ENCODE measurements around the gene PRSS27. TPM values are rescaled to one million over a fixed set of nuclear protein-coding genes. Genes with fewer than 3 reads are reported as not detected.

Gene PRSS27
- total and polyA plus RNA-seq, 2 donors (not counting 3 experiments of a cell fraction or from before 2014, with no cell fraction given) = 0.33 to 0.53 TPM

- BruUV-seq (replicated peaks) = no TSS peak
- Histone ChIP-seq H4K20me1 (replicated peaks; ENCODE audit: control insufficient read depth, extremely low read depth, insufficient read depth, low read length) (no peaks in the 10 kb centered on the region), H3K4me2 (ENCODE audit: insufficient read depth, low read length) (no peak overlapping the region), H3K9ac (replicated peaks; ENCODE audit: extremely low read depth, insufficient read depth, low read length) (no peak overlapping the region), H3K4me1 (ENCODE audit: control insufficient read depth, extremely low read depth, insufficient read depth, low read length) (no peaks in the 10 kb centered on the region), H3K79me2 (ENCODE audit: control insufficient read depth, insufficient read depth, low read length) (no peaks in the 10 kb centered on the region), H3K27me3 (ENCODE audit: control insufficient read depth in 2 of 2, insufficient read depth in 2 of 2, low read length in 2 of 2) (no peaks in the 10 kb centered on the region), H3K4me3 (replicated peaks in 1 of 3; ENCODE audit: insufficient read depth in 1 of 3, low read depth in 1 of 3, low read length in 3 of 3) (no peak overlapping the region), H3K27ac (ENCODE audit: insufficient read depth, low read depth, low read length) (no peak overlapping the region), H3K36me3 (ENCODE audit: control insufficient read depth in 2 of 2, extremely low read depth in 1 of 2, insufficient read depth in 2 of 2, low read length in 2 of 2) (no peaks in the 10 kb centered on the region), H3K9me3 (replicated peaks; ENCODE audit: control insufficient read depth, insufficient read depth, low read length) (no peaks in the 10 kb centered on the region), H3K9me1 (replicated peaks; ENCODE audit: control insufficient read depth, extremely low read depth, insufficient read depth, low read length) (no peaks in the 10 kb centered on the region), H2AFZ (ENCODE audit: low read depth, low read length) (no peak overlapping the region)
- dilution Hi-C loops (cut with MboI; ENCODE audit: extremely low pct_ligation_motif_present, low sequenced_read_pairs) = no loop called here
- DNase-seq (ENCODE audit: low read depth, low spot score) = no peak
- intact Hi-C loops (cut with micrococcal nuclease) = no loop called here
- FAIRE-seq = no peak
- TF ChIP-seq POLR2AphosphoS5 (IDR thresholded peaks at IDR 0.05; ENCODE audit: insufficient read depth, low read depth, low read length) (no peak), CTCF (IDR thresholded peaks at IDR 0.05; ENCODE audit: extremely low read depth in 1 of 2, insufficient read depth in 1 of 2, low read depth in 1 of 2, low read length in 2 of 2) (no peak)
- POLR2A ChIA-PET = interaction anchor here (0.5 kb wide), 1 partner anchor 548 kb away, joined by 5 read pairs; no protein-coding TSS in a partner anchor
- CTCF ChIA-PET = interaction anchor here (1.0 kb wide), 2 partner anchors 8 to 18 kb away, joined by 3 read pairs; no protein-coding TSS in a partner anchor
Observed at GRCh38 chr16:2715966-2716885, 3.8 kb downstream of the PRSS27 start.

- Histone ChIP-seq H3K79me2 (ENCODE audit: control insufficient read depth, insufficient read depth, low read length) (no peaks in the 10 kb centered on the region), H2AFZ (ENCODE audit: low read depth, low read length) (no peak overlapping the region), H3K36me3 (ENCODE audit: control insufficient read depth in 2 of 2, extremely low read depth in 1 of 2, insufficient read depth in 2 of 2, low read length in 2 of 2) (no peaks in the 10 kb centered on the region), H3K27me3 (ENCODE audit: control insufficient read depth in 2 of 2, insufficient read depth in 2 of 2, low read length in 2 of 2) (no peaks in the 10 kb centered on the region), H3K4me3 (replicated peaks in 1 of 3; ENCODE audit: insufficient read depth in 1 of 3, low read depth in 1 of 3, low read length in 3 of 3) (no peak overlapping the region), H3K4me2 (ENCODE audit: insufficient read depth, low read length) (no peak overlapping the region), H3K9me1 (replicated peaks; ENCODE audit: control insufficient read depth, extremely low read depth, insufficient read depth, low read length) (no peaks in the 10 kb centered on the region), H4K20me1 (replicated peaks; ENCODE audit: control insufficient read depth, extremely low read depth, insufficient read depth, low read length) (no peaks in the 10 kb centered on the region), H3K4me1 (ENCODE audit: control insufficient read depth, extremely low read depth, insufficient read depth, low read length) (no peaks in the 10 kb centered on the region), H3K27ac (ENCODE audit: insufficient read depth, low read depth, low read length) (no peak overlapping the region), H3K9me3 (replicated peaks; ENCODE audit: control insufficient read depth, insufficient read depth, low read length) (no peaks in the 10 kb centered on the region), H3K9ac (replicated peaks; ENCODE audit: extremely low read depth, insufficient read depth, low read length) (no peak overlapping the region)
- no peak for TF ChIP-seq MAX (IDR thresholded peaks at IDR 0.05; ENCODE audit: insufficient read depth, insufficient read length)
- TF ChIP-seq GATA2 (IDR thresholded peaks at IDR 0.05; ENCODE audit: insufficient read depth, insufficient read length, low read depth, low read length) = no peak
- TF ChIP-seq EZH2 (IDR thresholded peaks at IDR 0.05; ENCODE audit: borderline replicate concordance, low read depth, low read length, severe bottlenecking) = no peak
- TF ChIP-seq MYC (IDR thresholded peaks at IDR 0.05; ENCODE audit: low read depth, low read length) = no peak
- TF ChIP-seq JUN (IDR thresholded peaks at IDR 0.05; ENCODE audit: borderline replicate concordance, insufficient read depth, insufficient read length, low read depth) = no peak
- TF ChIP-seq CTCF (IDR thresholded peaks at IDR 0.05; ENCODE audit: extremely low read depth in 1 of 2, insufficient read depth in 1 of 2, low read depth in 1 of 2, low read length in 2 of 2) = no peak
- TF ChIP-seq POLR2A (IDR thresholded peaks at IDR 0.05; ENCODE audit: low read depth, low read length) = no peak
- no peak for TF ChIP-seq POLR2AphosphoS5 (IDR thresholded peaks at IDR 0.05; ENCODE audit: insufficient read depth, low read depth, low read length)
- TF ChIP-seq FOS (IDR thresholded peaks at IDR 0.05; ENCODE audit: borderline replicate concordance, insufficient read depth, low read length) = no peak
- peak; percentile 49 for DNase-seq (ENCODE audit: low read depth, low spot score)
- POLR2A ChIA-PET = no interaction called here
- no peak for FAIRE-seq
- CTCF ChIA-PET = no interaction called here
- no TSS peak for BruUV-seq (replicated peaks)
- intact Hi-C loops (cut with micrococcal nuclease) = no loop called here
- dilution Hi-C loops (cut with MboI; ENCODE audit: extremely low pct_ligation_motif_present, low sequenced_read_pairs) = no loop called here
Observed at GRCh38 chr16:2715519-2715918, 4.5 kb downstream of the PRSS27 start.

Measured in endothelial cell of umbilical vein (primary cell).